HUES64 (cell line): Measurements from ENCODE around the gene JMJD1C.
"Not testable (repeated sequence)": the region's sequence is repeated elsewhere in the genome, so short reads cannot be mapped to it uniquely, and the experiment has no call there.

Experiments used
- H3K27ac ChIP-seq: 2 replicates; pipeline ENCODE4 v1.7.0; 2013; ENCODE audit warnings: low read depth, low read length, inconsistent platforms
- H3K27me3 ChIP-seq: 2 replicates; pipeline ENCODE4 v1.6.1; 2013; ENCODE audit warnings: mild to moderate bottlenecking, low read length; ENCODE audit not compliant: insufficient read depth
- H3K36me3 ChIP-seq: 2 replicates; pipeline ENCODE4 v1.6.1; 2013; ENCODE audit warnings: mild to moderate bottlenecking, low read length; ENCODE audit not compliant: insufficient read depth
- H3K4me1 ChIP-seq: 2 replicates; pipeline ENCODE4 v1.6.1; 2013; ENCODE audit warnings: mild to moderate bottlenecking, low read length, moderate library complexity; ENCODE audit not compliant: insufficient read depth
- H3K4me3 ChIP-seq: 2 replicates; pipeline ENCODE4 v1.5.1; 2013; ENCODE audit warnings: mild to moderate bottlenecking, low read length, moderate library complexity
- H3K9ac ChIP-seq: 2 replicates; pipeline ENCODE4 v1.6.1; 2013; ENCODE audit warnings: mild to moderate bottlenecking, low read depth, low read length
- H3K9me3 ChIP-seq: 2 replicates; pipeline ENCODE4 v1.6.1; 2013; ENCODE audit warnings: low read depth, low read length; ENCODE audit not compliant: insufficient read depth
- WGBS: fragments of 150-250, 120-280 bp; methylation state at CpG from one replicate; pipeline ENCODE4 v1.1.7; 2013; ENCODE audit warnings: missing lambda C conversion rate; 5-methylcytosine and 5-hydroxymethylcytosine counted together

JMJD1C gene

DNA sequence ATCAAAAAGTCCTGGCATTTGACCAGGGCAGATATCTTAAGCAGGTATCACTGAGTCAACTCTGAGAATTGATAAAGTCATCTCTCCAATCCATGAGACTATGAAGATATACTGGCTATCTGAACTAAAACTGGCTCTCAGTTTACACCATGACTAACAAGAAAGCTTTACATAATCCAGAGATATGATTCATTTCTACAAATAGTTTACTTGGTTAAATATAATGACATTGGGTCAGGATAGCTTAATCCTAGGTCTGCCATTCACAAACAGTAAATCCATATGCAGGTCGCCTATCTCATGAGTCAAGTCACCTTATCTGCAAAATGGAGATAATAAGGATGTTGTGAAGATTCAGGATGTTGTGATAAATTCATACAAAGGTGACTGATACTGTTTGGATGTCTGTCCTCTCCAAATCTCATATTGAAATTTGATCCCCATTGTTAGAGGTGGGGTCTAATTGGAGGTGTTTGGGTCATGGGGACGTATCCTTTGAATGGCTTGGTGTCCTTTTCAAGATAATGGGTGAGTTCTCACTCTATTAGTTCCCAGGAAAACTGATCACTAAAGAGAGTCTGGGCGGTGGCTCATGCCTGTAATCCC lies 117.4 kb downstream of the JMJD1C start:
- Histone ChIP-seq H3K27me3 (no peaks in the 10 kb centered on the region), H3K27ac (no peak overlapping the region), H3K9me3 (no peaks in the 10 kb centered on the region), H3K4me1 (no peaks in the 10 kb centered on the region), H3K36me3 (no peaks in the 10 kb centered on the region), H3K4me3 (no peak overlapping the region), H3K9ac (no peak overlapping the region)
- WGBS, result 82% methylated on average over 3 of the region's 3 CpGs

DNA sequence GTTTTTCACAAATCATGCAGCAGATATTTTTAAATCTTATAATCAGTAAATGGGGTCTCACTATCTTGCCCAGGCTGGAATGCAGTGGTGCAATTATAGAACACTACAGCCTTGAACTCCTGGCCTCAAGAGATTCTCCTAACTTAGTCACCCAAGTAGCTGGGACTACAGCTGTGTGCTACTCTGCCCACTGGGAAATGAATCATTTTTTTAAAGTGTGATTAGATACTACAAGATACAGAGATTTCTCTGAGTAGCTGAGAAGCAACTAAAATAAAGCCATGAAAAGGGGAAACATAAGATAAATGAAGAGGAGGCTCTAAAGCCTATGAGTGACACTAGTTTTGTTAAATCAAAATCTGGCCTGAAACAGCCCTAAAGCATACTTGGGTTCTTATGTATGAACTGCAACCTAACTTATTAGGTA lies 119.7 kb downstream of the JMJD1C start:
- no peaks in the 10 kb centered on the region for H3K36me3 ChIP-seq
- H3K4me1 ChIP-seq, result no peaks in the 10 kb centered on the region
- H3K9me3 ChIP-seq, result no peaks in the 10 kb centered on the region
- no peak overlapping the region for H3K9ac ChIP-seq
- no peak overlapping the region for H3K4me3 ChIP-seq
- H3K27me3 ChIP-seq, result no peaks in the 10 kb centered on the region
- no peak overlapping the region for H3K27ac ChIP-seq

DNA sequence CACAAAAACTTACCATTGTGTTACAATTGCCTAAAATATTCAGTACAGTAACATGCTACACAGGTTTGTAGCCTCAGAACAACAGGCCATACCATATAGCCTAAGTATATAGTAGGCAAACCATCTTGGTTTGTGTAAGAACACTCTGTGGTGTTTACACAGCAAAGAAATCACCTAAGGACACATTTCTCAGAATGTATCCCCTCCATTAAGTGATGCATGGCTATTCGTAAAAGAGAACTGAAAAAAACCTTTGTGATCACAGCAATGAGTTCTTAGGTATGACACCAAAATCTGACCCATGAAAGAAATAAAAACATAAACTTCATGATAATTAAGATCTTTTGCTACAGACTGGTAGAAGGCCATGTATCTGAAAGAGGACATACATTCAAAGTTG lies 121.5 kb downstream of the JMJD1C start:
- no peak overlapping the region for H3K27ac ChIP-seq
- no peaks in the 10 kb centered on the region for H3K36me3 ChIP-seq
- no peaks in the 10 kb centered on the region for H3K4me1 ChIP-seq
- WGBS, result 91% methylated on average over 1 of the region's 1 CpG
- no peak overlapping the region for H3K4me3 ChIP-seq
- H3K27me3 ChIP-seq, result no peaks in the 10 kb centered on the region
- no peaks in the 10 kb centered on the region for H3K9me3 ChIP-seq
- H3K9ac ChIP-seq, result no peak overlapping the region

DNA sequence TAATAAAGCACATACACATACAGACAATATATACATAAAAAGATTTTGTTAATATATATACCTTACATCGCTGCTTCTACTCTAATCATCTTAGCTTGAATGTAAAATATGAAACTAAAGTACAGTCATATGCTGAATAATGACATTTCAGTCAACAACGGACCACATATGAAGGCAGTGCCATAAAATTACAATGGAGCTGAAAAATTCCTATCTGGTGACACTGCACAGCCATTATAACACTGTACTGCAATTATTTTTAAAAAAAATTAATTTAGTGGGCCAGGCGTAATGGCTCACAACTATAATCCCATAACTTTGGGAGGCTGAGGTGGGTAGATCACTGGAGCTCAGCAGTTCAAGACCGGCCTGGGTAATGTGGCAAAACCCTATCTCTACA lies 122.3 kb downstream of the JMJD1C start:
- Histone ChIP-seq H3K9ac (no peak overlapping the region), H3K4me3 (no peak overlapping the region), H3K27ac (no peak overlapping the region), H3K27me3 (no peaks in the 10 kb centered on the region), H3K4me1 (no peaks in the 10 kb centered on the region), H3K36me3 (no peaks in the 10 kb centered on the region), H3K9me3 (no peaks in the 10 kb centered on the region)
- 88% methylated on average over 4 of the region's 4 CpGs for WGBS

DNA sequence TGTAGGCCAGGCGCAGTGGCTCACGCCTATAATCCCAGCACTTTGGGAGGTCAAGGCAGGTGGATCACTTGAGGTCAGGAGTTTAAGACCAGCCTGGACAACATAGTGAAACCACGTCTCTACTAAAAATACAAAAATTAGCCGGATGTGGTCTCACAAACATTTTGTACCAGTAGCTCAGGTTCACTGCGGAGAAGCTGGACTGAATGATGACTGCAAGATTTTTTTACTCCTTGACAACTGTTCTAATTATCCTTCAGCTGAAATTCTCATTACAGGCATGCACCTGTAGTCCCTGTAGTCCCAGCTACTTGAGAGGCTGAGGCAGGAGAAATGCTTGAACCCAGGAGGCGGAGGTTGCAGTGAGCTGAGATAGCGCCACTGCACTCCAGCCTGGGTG lies 126.1 kb downstream of the JMJD1C start:
- H3K9ac ChIP-seq, H3K9me3 ChIP-seq, H3K36me3 ChIP-seq, H3K27ac ChIP-seq, H3K27me3 ChIP-seq, H3K4me1 ChIP-seq, H3K4me3 ChIP-seq: not testable (repeated sequence)
- WGBS, result 97% methylated on average over 7 of the region's 7 CpGs

DNA sequence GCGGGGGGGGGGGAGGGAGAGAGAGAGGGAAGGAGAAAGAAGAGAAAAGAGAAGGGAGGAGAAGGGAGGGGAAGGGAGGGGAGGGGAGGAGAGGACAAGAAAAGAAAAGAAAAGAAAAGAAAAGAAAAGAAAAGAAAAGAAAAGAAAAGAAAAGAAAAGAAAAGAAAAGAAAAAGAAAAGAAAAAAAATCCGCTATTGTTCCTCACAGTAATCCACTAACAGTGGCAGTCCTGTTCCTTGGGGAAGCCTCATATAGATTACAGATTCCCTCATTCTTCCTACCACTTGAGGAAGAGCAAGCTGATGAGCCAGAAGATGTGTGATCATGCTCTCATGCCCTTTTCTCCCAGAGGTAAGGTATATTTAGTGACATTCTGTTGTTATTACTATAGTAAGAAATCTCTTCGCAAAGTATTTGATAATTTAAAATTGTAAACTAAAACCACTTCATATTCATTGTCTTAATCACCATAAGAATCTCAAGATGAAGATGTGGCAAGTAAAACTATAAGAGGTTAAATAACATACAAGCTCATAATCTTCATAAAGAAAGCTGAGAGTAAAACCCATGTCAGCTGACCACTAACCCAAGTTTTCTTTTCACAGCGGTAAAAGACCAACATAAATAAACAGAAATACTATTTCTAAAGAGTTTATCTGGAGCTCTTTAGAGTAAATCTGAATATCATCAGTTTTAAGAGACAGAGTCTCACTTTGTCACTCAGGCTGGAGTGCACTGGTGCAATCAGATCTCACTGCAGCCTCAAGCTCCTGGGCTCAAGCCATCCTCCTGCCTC lies 128.1 kb downstream of the JMJD1C start:
- H3K4me3 ChIP-seq, result no peak overlapping the region
- H3K9ac ChIP-seq, result no peak overlapping the region
- H3K9me3 ChIP-seq, result no peaks in the 10 kb centered on the region
- H3K36me3 ChIP-seq, result no peaks in the 10 kb centered on the region
- no peak overlapping the region for H3K27ac ChIP-seq
- H3K4me1 ChIP-seq, result no peaks in the 10 kb centered on the region
- no peaks in the 10 kb centered on the region for H3K27me3 ChIP-seq
- 100% methylated on average over 2 of the region's 4 CpGs for WGBS

DNA sequence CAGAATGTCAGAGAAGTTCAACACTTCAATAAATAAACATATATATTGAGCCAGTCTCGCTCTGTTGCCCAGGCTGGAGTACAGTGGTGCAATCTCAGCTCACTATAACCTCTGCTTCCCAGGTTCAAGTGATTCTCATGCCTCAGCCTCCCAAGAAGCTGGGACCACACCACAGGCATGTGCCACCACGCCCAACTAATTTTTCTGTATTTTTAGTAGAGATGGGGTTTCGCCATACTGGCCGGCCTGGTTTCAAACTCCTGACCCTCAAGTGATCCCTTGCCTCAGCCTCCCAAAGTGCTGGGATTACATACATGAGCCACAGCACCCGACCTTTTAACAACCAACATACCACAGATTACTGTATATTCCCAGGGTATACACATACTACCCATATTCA lies 134.2 kb downstream of the JMJD1C start:
- 96% methylated on average over 5 of the region's 5 CpGs for WGBS
- no peak overlapping the region for H3K4me3 ChIP-seq
- no peaks in the 10 kb centered on the region for H3K9me3 ChIP-seq
- no peak overlapping the region for H3K27ac ChIP-seq
- H3K27me3 ChIP-seq, result no peaks in the 10 kb centered on the region
- H3K4me1 ChIP-seq, result no peaks in the 10 kb centered on the region
- no peaks in the 10 kb centered on the region for H3K36me3 ChIP-seq
- no peak overlapping the region for H3K9ac ChIP-seq

DNA sequence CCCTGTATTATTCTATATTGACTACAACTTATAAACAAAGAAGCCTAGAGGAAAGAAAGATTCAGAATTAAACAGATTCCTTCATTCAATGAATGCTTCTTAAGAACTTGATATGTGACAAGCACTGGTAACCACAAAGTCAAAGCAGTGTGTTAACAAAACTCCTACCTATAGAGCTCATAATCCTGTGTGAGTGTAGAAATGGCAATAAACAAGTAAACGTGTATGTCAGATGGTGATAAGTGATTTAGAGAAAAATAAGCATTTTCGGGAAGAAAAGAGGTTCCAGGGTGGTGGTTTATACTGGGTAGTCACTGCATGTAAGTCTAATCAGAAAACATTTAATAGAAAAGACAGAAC lies 141.3 kb downstream of the JMJD1C start:
- 92% methylated on average over 2 of the region's 2 CpGs for WGBS
- Histone ChIP-seq H3K4me1 (peaks cover 11% of the 10 kb centered on the region; the same call in 1 of the 2 replicates), H3K27me3 (no peaks in the 10 kb centered on the region), H3K27ac (no peak overlapping the region), H3K9ac (no peak overlapping the region), H3K4me3 (no peak overlapping the region), H3K9me3 (no peaks in the 10 kb centered on the region), H3K36me3 (no peaks in the 10 kb centered on the region)

DNA sequence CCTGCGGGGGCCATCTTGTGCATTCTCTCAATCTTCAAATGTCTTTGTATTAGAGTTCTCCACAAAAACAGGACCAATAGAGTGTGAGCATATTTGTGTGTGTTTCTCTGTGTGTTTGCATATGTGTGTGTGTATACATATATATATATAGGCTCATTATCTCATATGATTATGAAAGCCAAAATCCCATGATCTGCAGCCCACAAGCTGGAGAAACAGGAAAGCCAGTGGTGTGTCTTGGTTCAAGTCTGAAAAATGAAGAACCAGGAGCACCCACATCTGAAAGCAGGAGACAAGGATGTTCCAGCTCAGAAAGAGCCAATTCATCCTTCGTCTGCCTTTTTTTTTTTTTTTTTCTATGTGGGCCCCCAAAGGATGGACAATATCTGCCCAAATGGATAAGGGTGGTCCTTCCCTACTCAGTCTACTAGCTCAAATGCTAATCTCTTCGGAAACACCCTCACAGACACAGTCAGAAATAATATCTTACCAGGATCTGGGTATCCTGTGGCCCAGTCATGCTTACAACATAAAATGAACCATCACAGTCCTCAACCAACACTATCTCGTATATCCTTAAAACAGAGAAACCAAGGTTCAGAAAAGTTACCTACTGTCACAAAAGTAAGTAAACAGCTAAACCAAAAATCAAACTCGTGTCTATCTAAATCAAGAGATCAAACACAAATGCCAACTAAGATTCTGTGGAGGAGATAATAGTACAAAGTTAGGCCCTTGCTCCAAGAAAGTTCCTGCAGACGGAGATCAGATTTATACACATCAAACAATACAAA lies 141.9 kb downstream of the JMJD1C start:
- H3K9ac ChIP-seq, result no peak overlapping the region
- no peaks in the 10 kb centered on the region for H3K27me3 ChIP-seq
- H3K36me3 ChIP-seq, result no peaks in the 10 kb centered on the region
- no peaks in the 10 kb centered on the region for H3K9me3 ChIP-seq
- no peak overlapping the region for H3K27ac ChIP-seq
- WGBS, result 94% methylated on average over 4 of the region's 6 CpGs
- H3K4me3 ChIP-seq, result no peak overlapping the region
- peaks cover 11% of the 10 kb centered on the region; the same call in 1 of the 2 replicates for H3K4me1 ChIP-seq

DNA sequence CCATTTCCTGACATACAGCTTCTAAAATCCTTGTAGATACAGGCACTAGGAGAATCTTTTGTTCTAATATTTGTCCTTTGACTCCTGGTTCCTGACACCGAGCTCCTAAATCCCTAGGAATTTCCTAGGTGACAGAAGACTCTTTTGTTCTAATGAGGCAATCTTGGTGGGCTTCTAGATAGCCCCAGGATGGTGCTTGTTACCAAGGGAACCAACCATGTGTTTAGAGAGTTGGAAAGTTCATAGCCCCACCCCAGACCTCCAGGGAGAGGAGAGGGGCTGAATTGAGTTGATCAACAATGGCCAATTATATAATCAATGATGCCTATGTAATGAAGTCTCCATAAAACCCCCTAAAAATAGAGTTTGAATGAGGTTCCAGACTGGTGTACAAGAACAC lies 145.1 kb downstream of the JMJD1C start:
- Histone ChIP-seq H3K27ac (no peak overlapping the region), H3K9ac (no peak overlapping the region), H3K4me3 (no peak overlapping the region), H3K27me3 (no peaks in the 10 kb centered on the region), H3K4me1 (peaks cover 11% of the 10 kb centered on the region; the same call in 1 of the 2 replicates), H3K36me3 (no peaks in the 10 kb centered on the region), H3K9me3 (no peaks in the 10 kb centered on the region)
- 55% methylated on average over 1 of the region's 1 CpG for WGBS

DNA sequence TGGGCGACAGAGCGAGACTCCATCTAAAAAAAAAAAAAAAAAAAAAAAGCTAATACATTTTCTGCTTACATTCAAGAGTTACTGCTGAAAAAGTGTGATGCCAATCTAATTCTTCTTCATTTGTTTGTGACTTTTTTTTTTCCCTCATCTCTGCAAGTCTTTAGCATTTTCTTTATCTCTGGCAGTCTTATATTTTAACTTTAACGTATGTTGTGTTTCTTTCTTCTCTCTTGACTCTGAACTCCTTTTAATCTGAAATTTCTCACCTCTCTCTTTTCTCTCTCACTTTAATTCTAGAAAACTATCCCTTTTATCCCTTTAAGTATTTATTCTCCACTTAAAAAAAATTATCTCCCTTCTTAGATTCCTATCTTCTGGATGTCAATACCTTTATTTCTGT lies 146.5 kb downstream of the JMJD1C start:
- no peak overlapping the region for H3K4me3 ChIP-seq
- WGBS, result 100% methylated on average over 3 of the region's 3 CpGs
- H3K9me3 ChIP-seq, result no peaks in the 10 kb centered on the region
- no peak overlapping the region for H3K27ac ChIP-seq
- H3K4me1 ChIP-seq, result peaks cover 13% of the 10 kb centered on the region; the same call in 1 of the 2 replicates
- no peaks in the 10 kb centered on the region for H3K36me3 ChIP-seq
- no peak overlapping the region for H3K9ac ChIP-seq
- no peaks in the 10 kb centered on the region for H3K27me3 ChIP-seq
